CD14-positive monocyte (primary cell): ENCODE results near the gene NPL. TPM values are rescaled to one million over a fixed set of nuclear protein-coding genes. Genes with fewer than 3 reads are reported as not detected.

Experiments used
- DNase-seq, 3 donors: peaks; one replicate each; pipeline ENCODE4 v3.0.0-alpha.2; 2011 to 2022
- H2AFZ ChIP-seq: 2 replicates; pipeline ENCODE4 v1.6.0; 2012; ENCODE audit warnings: mild to moderate bottlenecking, low read depth, low read length, inconsistent platforms; ENCODE audit not compliant: insufficient read depth, poor library complexity, severe bottlenecking
- H3K27ac ChIP-seq, 2 donors: 1 replicate in 1 of 2; 2 replicates in 1 of 2; pipeline ENCODE4 v1.5.1; 2012 to 2013; ENCODE audit warnings: low read length in 2 of 2, control low read depth in 1 of 2, inconsistent platforms in 1 of 2, low read depth in 1 of 2, mild to moderate bottlenecking in 1 of 2
- H3K27me3 ChIP-seq, 2 donors: one replicate each; pipeline versions ENCODE4 v1.6.0 to v1.6.1; 2011 to 2013; ENCODE audit warnings: low read length in 2 of 2; ENCODE audit not compliant: control insufficient read depth in 2 of 2, insufficient read depth in 2 of 2
- H3K36me3 ChIP-seq, 2 donors: replicated peaks in 1 of 2; 1 replicate in 1 of 2; 2 replicates in 1 of 2; pipeline versions ENCODE4 v1.5.1 to v1.6.1; 2012 to 2013; ENCODE audit warnings: low read length in 2 of 2, control low read depth in 1 of 2, inconsistent platforms in 1 of 2, mild to moderate bottlenecking in 1 of 2; ENCODE audit not compliant: insufficient read depth in 2 of 2, control insufficient read depth in 1 of 2
- H3K4me1 ChIP-seq, 2 donors: 1 replicate in 1 of 2; 2 replicates in 1 of 2; pipeline versions ENCODE4 v1.5.1 to v1.6.1; 2012 to 2013; ENCODE audit warnings: low read length in 2 of 2, control low read depth in 1 of 2, inconsistent platforms in 1 of 2, mild to moderate bottlenecking in 1 of 2, moderate library complexity in 1 of 2; ENCODE audit not compliant: insufficient read depth in 2 of 2, control insufficient read depth in 1 of 2
- H3K4me2 ChIP-seq: replicated peaks from 2 replicates; pipeline ENCODE3; 2012; ENCODE audit warnings: low read length, moderate library complexity, mild to moderate bottlenecking; ENCODE audit not compliant: poor library complexity, severe bottlenecking; ENCODE audit errors: extremely low read depth
- H3K4me3 ChIP-seq, 3 experiments: fragments of 200-600 bp in 1 of 3; sonication (generic) in 1 of 3; replicated peaks in 1 of 3; 1 replicate in 2 of 3; 2 replicates in 1 of 3; pipeline ENCODE4 v1.5.1; 2011 to 2013; ENCODE audit warnings: low read length in 3 of 3, mild to moderate bottlenecking in 3 of 3, control low read depth in 2 of 3, low read depth in 2 of 3, inconsistent platforms in 1 of 3, moderate library complexity in 1 of 3
- H3K79me2 ChIP-seq: 2 replicates; pipeline ENCODE4 v1.6.0; 2012; ENCODE audit warnings: mild to moderate bottlenecking, control low read depth, inconsistent platforms, low read length, moderate library complexity; ENCODE audit not compliant: insufficient read depth
- H3K9ac ChIP-seq: 2 replicates; pipeline ENCODE4 v1.6.0; 2017; ENCODE audit warnings: low read length, mild to moderate bottlenecking; ENCODE audit not compliant: insufficient read depth, poor library complexity, severe bottlenecking
- H3K9me3 ChIP-seq, 2 donors: replicated peaks in 1 of 2; 1 replicate in 1 of 2; 2 replicates in 1 of 2; pipeline versions ENCODE4 v1.5.1 to v1.6.1; 2012 to 2013; ENCODE audit warnings: low read length in 2 of 2, control low read depth in 1 of 2; ENCODE audit not compliant: control insufficient read depth in 1 of 2, insufficient read depth in 1 of 2
- H4K20me1 ChIP-seq: 2 replicates; pipeline ENCODE4 v1.6.0; 2012; ENCODE audit warnings: mild to moderate bottlenecking, low read length, control low read depth, moderate library complexity; ENCODE audit not compliant: insufficient read depth
- H3K27ac Mint-ChIP-seq, 7 donors: one replicate each; pipeline ENCODE4 v1.8.0; 2020; ENCODE audit warnings: mild to moderate bottlenecking in 7 of 7, mixed read lengths in 7 of 7, moderate library complexity in 6 of 7, inconsistent platforms in 2 of 7
- H3K27me3 Mint-ChIP-seq, 3 donors: one replicate each; pipeline ENCODE4 v1.8.0; 2021 to 2022; ENCODE audit warnings: low read depth in 3 of 3, mild to moderate bottlenecking in 3 of 3, mixed read lengths in 3 of 3, moderate library complexity in 3 of 3, inconsistent platforms in 1 of 3
- H3K36me3 Mint-ChIP-seq, 2 donors: one replicate each; pipeline ENCODE4 v1.8.0; 2020; ENCODE audit warnings: mixed read lengths in 2 of 2, inconsistent platforms in 1 of 2, mild to moderate bottlenecking in 1 of 2
- H3K4me1 Mint-ChIP-seq: one replicate; pipeline ENCODE4 v1.8.0; 2020; ENCODE audit warnings: mild to moderate bottlenecking, mixed read lengths
- H3K4me3 Mint-ChIP-seq, 2 donors: one replicate each; pipeline ENCODE4 v1.8.0; 2020; ENCODE audit warnings: mild to moderate bottlenecking in 2 of 2, mixed read lengths in 2 of 2, moderate library complexity in 1 of 2
- H3K9me3 Mint-ChIP-seq, 7 donors: one replicate each; pipeline ENCODE4 v1.8.0; 2020 to 2022; ENCODE audit warnings: mixed read lengths in 7 of 7, mild to moderate bottlenecking in 6 of 7, moderate library complexity in 6 of 7, inconsistent platforms in 2 of 7
- WGBS: methylation state at CpG from one replicate; pipeline ENCODE4 v1.1.5; 2013; ENCODE audit warnings: missing lambda C conversion rate; ENCODE audit not compliant: insufficient coverage; 5-methylcytosine and 5-hydroxymethylcytosine counted together
- intact Hi-C, 2 donors: fragments of 100-400 bp; cut with micrococcal nuclease; formaldehyde crosslinking; loops; one replicate each; pipeline versions ENCODE4 v1.15.0 to v1.15.1; 2023
- polyA plus RNA-seq, 3 donors: library from polyadenylated mRNA; depleted of rRNA in 1 of 3; unstranded in 2 of 3; stranded (reverse) in 1 of 3; fragments of 300-500 nt in 2 of 3; fragments of >200 nt in 1 of 3; fragmentation: Illumina TruSeq in 2 of 3; gene quantifications; 1 replicate in 2 of 3; 2 replicates in 1 of 3; pipeline ENCODE4 v1.2.3, GENCODE V29; 2012 to 2021
- TF ChIP-seq, protein P1 (sequence below): fragments of 200-600 bp; IDR thresholded peaks from one replicate; pipeline ENCODE4 v1.8.0; 2022; ENCODE audit warnings: antibody characterized with exemption, mild to moderate bottlenecking

Gene NPL
- polyA plus RNA-seq, 3 donors = 56.6 to 127 (median 127) TPM

DNA sequence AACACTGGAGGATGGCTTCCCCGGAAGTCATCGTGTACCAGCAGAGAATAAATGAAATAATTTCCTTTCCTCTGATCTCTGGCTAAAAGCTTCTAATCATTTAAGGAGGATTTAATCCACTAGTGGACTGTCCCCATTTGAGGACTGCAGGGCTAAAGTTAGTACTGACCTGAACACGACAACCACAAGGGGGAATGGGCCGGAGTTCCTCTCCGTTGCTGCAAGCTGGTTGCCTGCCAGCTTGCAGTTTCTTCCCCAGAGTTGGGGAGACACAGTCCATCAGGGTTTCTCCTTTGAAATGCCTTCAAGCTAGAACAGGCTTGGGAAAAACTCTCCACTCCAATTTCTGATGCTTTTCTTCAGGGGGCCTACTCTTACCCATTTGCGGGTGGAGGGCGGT, 35.5 kb upstream of the NPL start:
- H3K4me3 Mint-ChIP-seq = no peak overlapping the region
- H3K36me3 Mint-ChIP-seq = no peaks in the 10 kb centered on the region
- TF ChIP-seq, protein P1, sequence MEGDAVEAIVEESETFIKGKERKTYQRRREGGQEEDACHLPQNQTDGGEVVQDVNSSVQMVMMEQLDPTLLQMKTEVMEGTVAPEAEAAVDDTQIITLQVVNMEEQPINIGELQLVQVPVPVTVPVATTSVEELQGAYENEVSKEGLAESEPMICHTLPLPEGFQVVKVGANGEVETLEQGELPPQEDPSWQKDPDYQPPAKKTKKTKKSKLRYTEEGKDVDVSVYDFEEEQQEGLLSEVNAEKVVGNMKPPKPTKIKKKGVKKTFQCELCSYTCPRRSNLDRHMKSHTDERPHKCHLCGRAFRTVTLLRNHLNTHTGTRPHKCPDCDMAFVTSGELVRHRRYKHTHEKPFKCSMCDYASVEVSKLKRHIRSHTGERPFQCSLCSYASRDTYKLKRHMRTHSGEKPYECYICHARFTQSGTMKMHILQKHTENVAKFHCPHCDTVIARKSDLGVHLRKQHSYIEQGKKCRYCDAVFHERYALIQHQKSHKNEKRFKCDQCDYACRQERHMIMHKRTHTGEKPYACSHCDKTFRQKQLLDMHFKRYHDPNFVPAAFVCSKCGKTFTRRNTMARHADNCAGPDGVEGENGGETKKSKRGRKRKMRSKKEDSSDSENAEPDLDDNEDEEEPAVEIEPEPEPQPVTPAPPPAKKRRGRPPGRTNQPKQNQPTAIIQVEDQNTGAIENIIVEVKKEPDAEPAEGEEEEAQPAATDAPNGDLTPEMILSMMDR = no peak
- Histone ChIP-seq H3K36me3 (no peaks in the 10 kb centered on the region), H3K9ac (no peak overlapping the region), H3K27ac (no peak overlapping the region), H3K79me2 (no peaks in the 10 kb centered on the region), H2AFZ (no peak overlapping the region), H3K4me3 (no peak overlapping the region), H3K4me2 (no peak overlapping the region), H3K4me1 (no peaks in the 10 kb centered on the region), H3K27me3 (no peaks in the 10 kb centered on the region), H3K9me3 (no peaks in the 10 kb centered on the region), H4K20me1 (no peaks in the 10 kb centered on the region)
- H3K9me3 Mint-ChIP-seq = peaks cover 0 to 3% (median 0%) of the 10 kb centered on the region in 7 donors
- 79% methylated on average over 4 of the region's 7 CpGs for WGBS
- H3K4me1 Mint-ChIP-seq = no peaks in the 10 kb centered on the region
- no peak for DNase-seq
- intact Hi-C loops = no loop called here
- peaks cover 1 to 14% (median 13%) of the 10 kb centered on the region in 3 donors for H3K27me3 Mint-ChIP-seq
- no peak overlapping the region for H3K27ac Mint-ChIP-seq

DNA sequence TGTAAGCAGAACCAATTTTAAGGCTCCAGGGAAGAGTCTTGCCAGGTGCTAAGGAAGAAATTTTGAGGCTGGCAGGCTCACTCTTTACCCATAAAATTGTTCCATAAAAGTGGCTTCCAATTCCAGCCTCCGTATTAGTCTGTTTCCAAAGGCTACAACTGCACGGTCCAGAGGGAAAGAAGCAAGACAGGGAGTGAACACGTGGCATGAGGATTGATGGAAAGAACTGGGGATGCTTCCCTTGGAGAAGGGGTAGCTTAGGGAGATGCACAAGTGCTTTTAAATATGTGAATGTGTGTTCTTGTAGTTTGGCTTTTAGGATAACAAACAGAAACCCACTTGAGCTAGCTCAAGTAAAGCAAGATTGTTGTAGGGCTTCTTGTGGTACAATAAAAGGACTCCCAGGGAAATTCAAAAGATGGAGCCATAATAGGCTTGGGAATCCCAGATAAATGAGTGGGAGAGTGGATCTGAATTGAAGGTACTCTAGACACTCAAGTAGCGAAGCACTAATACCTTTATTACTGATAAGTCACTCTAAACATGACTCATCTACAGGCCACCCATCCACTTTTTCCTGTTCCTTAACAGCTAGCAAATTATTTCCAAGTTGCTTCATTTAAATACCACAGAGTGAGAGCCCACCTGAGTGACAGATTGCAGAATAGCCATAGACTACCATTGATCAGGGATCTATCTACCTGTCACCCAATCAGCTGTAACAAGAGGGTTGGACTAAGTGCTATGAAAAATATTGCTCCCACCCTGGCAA, 34.8 kb upstream of the NPL start:
- intact Hi-C loops = no loop called here
- H3K4me2 ChIP-seq = no peak overlapping the region
- no peak overlapping the region for H3K9ac ChIP-seq
- no peaks in the 10 kb centered on the region for H3K9me3 ChIP-seq
- H3K79me2 ChIP-seq = no peaks in the 10 kb centered on the region
- H3K4me1 ChIP-seq = no peaks in the 10 kb centered on the region
- no peak overlapping the region for H2AFZ ChIP-seq
- Mint-ChIP-seq H3K4me1 (no peaks in the 10 kb centered on the region), H3K27me3 (peaks cover 1 to 12% (median 11%) of the 10 kb centered on the region in 3 donors), H3K27ac (no peak overlapping the region), H3K36me3 (no peaks in the 10 kb centered on the region), H3K9me3 (peaks cover 0 to under 1% (median 0%) of the 10 kb centered on the region in 7 donors), H3K4me3 (no peak overlapping the region)
- WGBS = 83% methylated on average over 2 of the region's 4 CpGs
- H3K36me3 ChIP-seq = no peaks in the 10 kb centered on the region
- DNase-seq = no peak
- no peaks in the 10 kb centered on the region for H4K20me1 ChIP-seq
- H3K27ac ChIP-seq = no peak overlapping the region
- H3K27me3 ChIP-seq = no peaks in the 10 kb centered on the region
- no peak overlapping the region for H3K4me3 ChIP-seq
- TF ChIP-seq, protein P1 = no peak
